ENCODE results near the gene SBNO2. TPM values are rescaled to one million over a fixed set of nuclear protein-coding genes. Genes with fewer than 3 reads are reported as not detected.

Gene SBNO2
- total and polyA plus RNA-seq, 2 experiments from 2014 or later: 6.9 to 35.4 TPM

- TF ChIP-seq CTCF (conservative IDR thresholded peaks at IDR 0.05; ENCODE audit: low read depth in 2 of 2) (no peak), CREB1 (CRISPR knock-in tag; IDR thresholded peaks at IDR 0.05; ENCODE audit: low read depth) (no peak), REST (IDR thresholded peaks at IDR 0.05; ENCODE audit: unreplicated experiment) (no peak), NANOG (IDR thresholded peaks at IDR 0.05; ENCODE audit: borderline replicate concordance) (no peak), ZNF114 (CRISPR knock-in tag; IDR thresholded peaks at IDR 0.05) (no peak), ETS1 (IDR thresholded peaks at IDR 0.05) (no peak)
Measured at GRCh38 chr19:1151037-1151724, 22.9 kb downstream of the SBNO2 start (continued).

GRCh38 chr19:1150333-1151036 is 23.6 kb downstream of the SBNO2 start:
- no peak overlapping the region for H3K27ac ChIP-seq (ENCODE audit: low read depth)
- H3K27ac Mint-ChIP-seq: no peak overlapping the region
- TF ChIP-seq EZH2 (IDR thresholded peaks at IDR 0.05; ENCODE audit: low read depth, unreplicated experiment) (no peak), CTCF (conservative IDR thresholded peaks at IDR 0.05; ENCODE audit: low read depth in 2 of 2) (no peak), ZNF331 (CRISPR knock-in tag; IDR thresholded peaks at IDR 0.05; ENCODE audit: low read depth) (no peak), STAT1 (IDR thresholded peaks at IDR 0.05; ENCODE audit: unreplicated experiment) (no peak), ZNF114 (CRISPR knock-in tag; IDR thresholded peaks at IDR 0.05) (no peak), ETS1 (IDR thresholded peaks at IDR 0.05) (no peak), CREB1 (CRISPR knock-in tag; IDR thresholded peaks at IDR 0.05; ENCODE audit: low read depth) (no peak), POLR2AphosphoS5 (IDR thresholded peaks at IDR 0.05; ENCODE audit: low read depth) (no peak), EZH2phosphoT487 (IDR thresholded peaks at IDR 0.05; ENCODE audit: unreplicated experiment) (no peak)

More at GRCh38 chr19:1150333-1151036, 23.6 kb downstream of the SBNO2 start:
- Histone ChIP-seq H3K4me3 (no peak overlapping the region), H3K36me3 (ENCODE audit: insufficient read depth) (no peaks in the 10 kb centered on the region), H3K27me3 (ENCODE audit: insufficient read depth) (no peaks in the 10 kb centered on the region), H4K20me1 (replicated peaks; ENCODE audit: insufficient read depth) (no peaks in the 10 kb centered on the region), H3K9me2 (ENCODE audit: insufficient read depth) (no peaks in the 10 kb centered on the region), H3F3A (replicated peaks; ENCODE audit: low read depth) (no peaks in the 10 kb centered on the region), H3K79me2 (replicated peaks; ENCODE audit: insufficient read depth) (no peaks in the 10 kb centered on the region), H2AFZ (no peak overlapping the region), H3K4me2 (no peak overlapping the region), H3K4me1 (ENCODE audit: insufficient read depth) (peaks cover 19% of the 10 kb centered on the region)
- Mint-ChIP-seq H3K4me1 (peaks cover 17% of the 10 kb centered on the region), H3K9me3 (no peaks in the 10 kb centered on the region), H3K36me3 (ENCODE audit: low read depth) (peaks cover 15% of the 10 kb centered on the region), H3K27me3 (ENCODE audit: insufficient read depth, low read depth, poor library complexity) (peaks cover 8% of the 10 kb centered on the region), H3K4me3 (no peak overlapping the region)
- ATAC-seq: no peak
- no peak for DNase-seq (ENCODE audit: low spot score)

Measured in GM23338 (cell line).